HG02981 (cell line): ENCODE data around the gene SNX25.
A peak's percentile ranks its signal among the peaks of the same experiment; 100 is the strongest.
"Not testable (repeated sequence)": the region's sequence is repeated elsewhere in the genome, so short reads cannot be mapped to it uniquely, and the experiment has no call there.

Experiments
- ATAC-seq: cut with Tn5 transposase; IDR thresholded peaks from one replicate; pipeline ENCODE4 v1.9.1; 2021; ENCODE audit warnings: mild to moderate bottlenecking, moderate library complexity; ENCODE audit not compliant: unreplicated experiment

SNX25 gene

GRCh38 chr4:185209031-185209851, at the start of gene SNX25:
Gene SNX25 (plus strand): TSS chr4:185209598. CDS start chr4:185209827, 229 bp downstream.
- ATAC-seq = peak; percentile 72

- peak; percentile 95 for ATAC-seq
Measured at GRCh38 chr4:185165605-185166063, 43.8 kb upstream of the SNX25 start.

- ATAC-seq = no peak
Measured at GRCh38 chr4:185167234-185167633, 42.2 kb upstream of the SNX25 start.

GRCh38 chr4:185171373-185172071, 37.9 kb upstream of the SNX25 start:
- ATAC-seq = peak; percentile 89

- no peak for ATAC-seq
Measured at GRCh38 chr4:185179488-185179887, 29.9 kb upstream of the SNX25 start.

GRCh38 chr4:185182239-185182638, 27.2 kb upstream of the SNX25 start:
- ATAC-seq = no peak

GRCh38 chr4:185183622-185184281, 25.6 kb upstream of the SNX25 start:
- ATAC-seq = peak; percentile 56

GRCh38 chr4:185186769-185187168, 22.6 kb upstream of the SNX25 start:
- ATAC-seq = no peak

- no peak for ATAC-seq
Measured at GRCh38 chr4:185189606-185190305, 19.6 kb upstream of the SNX25 start.

GRCh38 chr4:185190306-185190856, 19.0 kb upstream of the SNX25 start:
- no peak for ATAC-seq

GRCh38 chr4:185192059-185192458, 17.3 kb upstream of the SNX25 start:
- ATAC-seq = peak; percentile 94

GRCh38 chr4:185194924-185195888, 14.2 kb upstream of the SNX25 start:
- no peak for ATAC-seq

GRCh38 chr4:185196437-185196836, 13.0 kb upstream of the SNX25 start:
- ATAC-seq = no peak

- ATAC-seq = not testable (repeated sequence)
Measured at GRCh38 chr4:185198189-185198588, 11.2 kb upstream of the SNX25 start.

- ATAC-seq = no peak
Measured at GRCh38 chr4:185201977-185202962, 7.1 kb upstream of the SNX25 start.

- peak; percentile 6 for ATAC-seq
Measured at GRCh38 chr4:185202984-185203485, 6.4 kb upstream of the SNX25 start.

GRCh38 chr4:185203486-185204237, 5.7 kb upstream of the SNX25 start, which contains the start of gene CFAP97:
Gene CFAP97 (minus strand): TSS chr4:185204000. CDS start chr4:185191196, 12,804 bp downstream.
- ATAC-seq = peak; percentile 77
